NCI-H510A treated with DMSO at 0.1 percent for 48 hours (cell line): ENCODE measurements around the gene DNAJC2.
"Not testable (repeated sequence)": the region's sequence is repeated elsewhere in the genome, so short reads cannot be mapped to it uniquely, and the experiment has no call there.

Experiments
- DNase-seq: peaks from one replicate; lab custom pipeline; 2025; lab: John Stamatoyannopoulos, UW

DNAJC2 gene

GRCh38 chr7:103343332-103343731, 1.2 kb downstream of the DNAJC2 start:
- DNase-seq: no peak

- DNase-seq: no peak
Measured at GRCh38 chr7:103341466-103341865, 3.1 kb downstream of the DNAJC2 start.

GRCh38 chr7:103338864-103339263, 5.7 kb downstream of the DNAJC2 start:
- no peak for DNase-seq

- DNase-seq: no peak
Measured at GRCh38 chr7:103336761-103337160, 7.8 kb downstream of the DNAJC2 start.

GRCh38 chr7:103325744-103326143, 18.8 kb downstream of the DNAJC2 start:
- no peak for DNase-seq

- no peak for DNase-seq
Measured at GRCh38 chr7:103317009-103317408, 27.6 kb downstream of the DNAJC2 start.

GRCh38 chr7:103316380-103316941, 28.1 kb downstream of the DNAJC2 start:
- DNase-seq: no peak

- DNase-seq: no peak
Measured at GRCh38 chr7:103314852-103315251, 29.7 kb downstream of the DNAJC2 start.

- no peak for DNase-seq
Measured at GRCh38 chr7:103307503-103308231, 36.9 kb downstream of the DNAJC2 start.

GRCh38 chr7:103301441-103301840, 43.1 kb downstream of the DNAJC2 start:
- no peak for DNase-seq

GRCh38 chr7:103299660-103300059, 44.9 kb downstream of the DNAJC2 start:
- DNase-seq: no peak

- DNase-seq: no peak
Measured at GRCh38 chr7:103297837-103298179, 46.8 kb downstream of the DNAJC2 start.

- peak; percentile 66 for DNase-seq
Measured at GRCh38 chr7:103296901-103297836, 47.4 kb downstream of the DNAJC2 start, which contains the start of gene PMPCB. TSS of gene PMPCB (plus strand) at chr7:103297435. CDS start at chr7:103297460, 25 bp downstream.

GRCh38 chr7:103293526-103293925, 51.0 kb downstream of the DNAJC2 start:
- no peak for DNase-seq

- no peak for DNase-seq
Measured at GRCh38 chr7:103292122-103292521, 52.4 kb downstream of the DNAJC2 start.

GRCh38 chr7:103282802-103283427, 61.7 kb downstream of the DNAJC2 start:
- not testable (repeated sequence) for DNase-seq

- DNase-seq: not testable (repeated sequence)
Measured at GRCh38 chr7:103280803-103281155, 63.8 kb downstream of the DNAJC2 start.

- DNase-seq: peak; percentile 6
Measured at GRCh38 chr7:103279963-103280802, 64.4 kb downstream of the DNAJC2 start.

- DNase-seq: peak; percentile 2
Measured at GRCh38 chr7:103279636-103279962, 65.0 kb downstream of the DNAJC2 start.

GRCh38 chr7:103278195-103278594, 66.4 kb downstream of the DNAJC2 start:
- DNase-seq: not testable (repeated sequence)

GRCh38 chr7:103274867-103275266, 69.7 kb downstream of the DNAJC2 start:
- not testable (repeated sequence) for DNase-seq
